Stomach (tissue), 19 donors: ENCODE measurements around the gene PRUNE1. TPM values are rescaled to one million over a fixed set of nuclear protein-coding genes. Genes with fewer than 3 reads are reported as not detected.

Experiments used
- DNase-seq, 2 donors: peaks; one replicate each; pipeline versions ENCODE4 v3.0.0 to v3.0.0-alpha.2; 2013 to 2019
- H3K27ac ChIP-seq, 5 donors: fragments of 200-600 bp in 4 of 5; sonication (generic) in 4 of 5; one replicate each; pipeline ENCODE4 v1.5.1; 2013 to 2019; ENCODE audit warnings: mild to moderate bottlenecking in 1 of 5, moderate library complexity in 1 of 5
- H3K27me3 ChIP-seq, 3 donors: fragments of 200-600 bp; sonication (generic); one replicate each; pipeline ENCODE4 v1.5.1; 2017 to 2019; ENCODE audit warnings: mixed run types in 1 of 3
- H3K36me3 ChIP-seq, 4 donors: fragments of 200-600 bp; sonication (generic); 1 replicate in 3 of 4; 2 replicates in 1 of 4; pipeline ENCODE4 v1.5.1; 2016 to 2019
- H3K4me1 ChIP-seq, 4 donors: fragments of 200-600 bp; sonication (generic); one replicate each; pipeline ENCODE4 v1.5.1; 2016 to 2019
- H3K4me3 ChIP-seq, 4 donors: fragments of 200-600 bp; sonication (generic) in 3 of 4; one replicate each; pipeline ENCODE4 v1.5.1; 2016 to 2019; ENCODE audit warnings: mild to moderate bottlenecking in 1 of 4
- H3K9me3 ChIP-seq, 4 donors: fragments of 200-600 bp; sonication (generic); one replicate each; pipeline ENCODE4 v1.5.1; 2016 to 2019
- EP300 ChIP-seq: sonication (generic); formaldehyde crosslinking; IDR thresholded peaks from one replicate; pipeline ENCODE4 v1.6.1; 2017; ENCODE audit warnings: antibody characterized with exemption
- POLR2A ChIP-seq, 4 donors: fragments of 450-650 bp; IDR thresholded peaks; one replicate each; pipeline ENCODE4 v1.6.1; 2016; ENCODE audit warnings: antibody characterized with exemption in 4 of 4, control low read depth in 2 of 4, mild to moderate bottlenecking in 1 of 4, moderate library complexity in 1 of 4
- POLR2AphosphoS5 ChIP-seq, 3 donors: sonication (generic); formaldehyde crosslinking; IDR thresholded peaks; one replicate each; pipeline ENCODE4 v1.6.1; 2016; ENCODE audit warnings: antibody characterized with exemption in 3 of 3
- WGBS, 5 donors: extraction: QIAGEN DNeasy Blood & Tissue Kit in 3 of 5; methylation state at CpG; one replicate each; pipeline versions ENCODE4 v1.1.5 to v1.1.7; 2013 to 2018; 5-methylcytosine and 5-hydroxymethylcytosine counted together
- intact Hi-C: fragments of 100-400 bp; cut with DNase I; formaldehyde crosslinking; loops from one replicate; pipeline ENCODE4 v1.15.1; 2023; ENCODE audit warnings: low total_unique reads
- long read RNA-seq, 10 donors: transcript quantifications; one replicate each; lab custom pipeline, GENCODE V29; 2026
- polyA plus RNA-seq, 3 donors: library from polyadenylated mRNA; stranded (reverse); fragments of 200-250 nt; gene quantifications; one replicate each; pipeline ENCODE4 v1.2.3, GENCODE V29; 2013
- total RNA-seq, 5 donors: library from RNA; depleted of rRNA; stranded (reverse); fragments of >200 nt; gene quantifications; one replicate each; pipeline versions ENCODE4 v1.1.0 to v1.2.3, GENCODE V29; 2014 to 2016
- TF ChIP-seq, protein P1 (sequence below), 7 experiments: fragments of 450-650 bp in 4 of 7; fragments of 200-600 bp in 3 of 7; sonication (generic) in 3 of 7; IDR thresholded peaks; one replicate each; pipeline ENCODE4 v1.5.1; 2016 to 2019; ENCODE audit warnings: antibody characterized with exemption in 7 of 7, control low read depth in 2 of 7, mild to moderate bottlenecking in 1 of 7
- donor health status: healthy with polysubstance abuse.
- donor health status: Bipolar disorder and iron deficiency.
- donor health status: healthy.

Gene PRUNE1, protein sequence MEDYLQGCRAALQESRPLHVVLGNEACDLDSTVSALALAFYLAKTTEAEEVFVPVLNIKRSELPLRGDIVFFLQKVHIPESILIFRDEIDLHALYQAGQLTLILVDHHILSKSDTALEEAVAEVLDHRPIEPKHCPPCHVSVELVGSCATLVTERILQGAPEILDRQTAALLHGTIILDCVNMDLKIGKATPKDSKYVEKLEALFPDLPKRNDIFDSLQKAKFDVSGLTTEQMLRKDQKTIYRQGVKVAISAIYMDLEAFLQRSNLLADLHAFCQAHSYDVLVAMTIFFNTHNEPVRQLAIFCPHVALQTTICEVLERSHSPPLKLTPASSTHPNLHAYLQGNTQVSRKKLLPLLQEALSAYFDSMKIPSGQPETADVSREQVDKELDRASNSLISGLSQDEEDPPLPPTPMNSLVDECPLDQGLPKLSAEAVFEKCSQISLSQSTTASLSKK
- total RNA-seq (100 to 1,000 TPM in 1 of 5 donors, 10 to 100 TPM in 3, 1 to 10 TPM in 1; 2.9 to 118 (median 21.2) TPM), polyA plus RNA-seq (10 to 100 TPM; 10.8 to 12.7 (median 11.7) TPM)
- long read RNA-seq, donor 1, partial matches to known transcripts: 0 of 2 reads
- long read RNA-seq, donor 1, other reads (novel, unspliced or antisense): 0 of 2 reads
- long read RNA-seq, donor 2, transcript PRUNE1-201 (8 exons, 2,997 nt): major isoform, 6 of 9 reads
- long read RNA-seq, donor 2, partial matches to known transcripts: 0 of 9 reads
- long read RNA-seq, donor 2, other reads (novel, unspliced or antisense): 0 of 9 reads
- long read RNA-seq, donor 3, partial matches to known transcripts: 0 of 1 reads
- long read RNA-seq, donor 3, other reads (novel, unspliced or antisense): 0 of 1 reads
- long read RNA-seq, donor 4: 0 reads
- long read RNA-seq, donor 5, partial matches to known transcripts: 0 of 5 reads
- long read RNA-seq, donor 5, other reads (novel, unspliced or antisense): 0 of 5 reads
- long read RNA-seq, donor 6: 0 reads
- long read RNA-seq, donor 7, partial matches to known transcripts: 0 of 2 reads
- long read RNA-seq, donor 7, other reads (novel, unspliced or antisense): 0 of 2 reads
- long read RNA-seq, donor 8, partial matches to known transcripts: 0 of 1 reads
- long read RNA-seq, donor 8, other reads (novel, unspliced or antisense): 0 of 1 reads
- long read RNA-seq, donor 9, partial matches to known transcripts: 0 of 1 reads
- long read RNA-seq, donor 9, other reads (novel, unspliced or antisense): 0 of 1 reads
- long read RNA-seq, donor 10, partial matches to known transcripts: 0 of 3 reads
- long read RNA-seq, donor 10, other reads (novel, unspliced or antisense): 0 of 3 reads

- intact Hi-C loops: no loop called here
- Histone ChIP-seq H3K36me3 (no peaks in the 10 kb centered on the region), H3K4me3 (peak within 1 kb of the TSS; percentile 58 to 73 (median 69)), H3K27ac (peak within 1 kb of the TSS; percentile 89 to 92 (median 89)), H3K4me1 (peaks cover 43 to 87% (median 74%) of the 10 kb centered on the region in 4 donors), H3K9me3 (no peaks in the 10 kb centered on the region), H3K27me3 (no peaks in the 10 kb centered on the region)
- 0 to 1% (median 0%) methylated on average over 39 to 69 of the region's 69 CpGs for WGBS, 5 donors
- DNase-seq: peak; percentile 97 to 99
- TF ChIP-seq, protein P1, sequence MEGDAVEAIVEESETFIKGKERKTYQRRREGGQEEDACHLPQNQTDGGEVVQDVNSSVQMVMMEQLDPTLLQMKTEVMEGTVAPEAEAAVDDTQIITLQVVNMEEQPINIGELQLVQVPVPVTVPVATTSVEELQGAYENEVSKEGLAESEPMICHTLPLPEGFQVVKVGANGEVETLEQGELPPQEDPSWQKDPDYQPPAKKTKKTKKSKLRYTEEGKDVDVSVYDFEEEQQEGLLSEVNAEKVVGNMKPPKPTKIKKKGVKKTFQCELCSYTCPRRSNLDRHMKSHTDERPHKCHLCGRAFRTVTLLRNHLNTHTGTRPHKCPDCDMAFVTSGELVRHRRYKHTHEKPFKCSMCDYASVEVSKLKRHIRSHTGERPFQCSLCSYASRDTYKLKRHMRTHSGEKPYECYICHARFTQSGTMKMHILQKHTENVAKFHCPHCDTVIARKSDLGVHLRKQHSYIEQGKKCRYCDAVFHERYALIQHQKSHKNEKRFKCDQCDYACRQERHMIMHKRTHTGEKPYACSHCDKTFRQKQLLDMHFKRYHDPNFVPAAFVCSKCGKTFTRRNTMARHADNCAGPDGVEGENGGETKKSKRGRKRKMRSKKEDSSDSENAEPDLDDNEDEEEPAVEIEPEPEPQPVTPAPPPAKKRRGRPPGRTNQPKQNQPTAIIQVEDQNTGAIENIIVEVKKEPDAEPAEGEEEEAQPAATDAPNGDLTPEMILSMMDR (IDR thresholded peaks at IDR 0.05): peak in 1 of 7 experiments; percentile 37
- TF ChIP-seq POLR2AphosphoS5 (IDR thresholded peaks at IDR 0.05): peak; percentile 19 to 80 (median 44)
- no peak for TF ChIP-seq EP300
Observed at GRCh38 chr1:151008244-151009205, at the start of gene PRUNE1. Gene PRUNE1, plus strand, starts transcription at chr1:151008449. Its CDS starts 184 bp downstream, at chr1:151008633.

DNA sequence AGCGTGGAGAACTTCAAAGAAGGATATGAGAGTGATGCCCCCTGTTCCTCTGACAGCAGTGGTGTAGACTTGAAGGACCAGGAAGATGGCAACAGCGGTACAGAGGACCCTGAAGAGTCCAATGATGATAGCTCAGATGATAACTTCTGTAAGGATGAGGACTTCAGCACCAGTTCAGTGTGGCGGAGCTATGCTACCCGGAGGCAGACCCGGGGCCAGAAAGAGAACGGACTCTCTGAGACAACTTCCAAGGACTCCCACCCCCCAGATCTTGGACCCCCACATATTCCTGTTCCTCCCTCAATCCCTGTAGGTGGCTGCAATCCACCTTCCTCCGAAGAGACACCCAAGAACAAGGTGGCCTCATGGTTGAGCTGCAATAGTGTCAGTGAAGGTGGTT, 47.6 kb upstream of the PRUNE1 start:
- intact Hi-C loops: no loop called here
- WGBS, 5 donors: 95 to 99% (median 96%) methylated on average over 7 of the region's 7 CpGs
- Histone ChIP-seq H3K4me3 (no peak overlapping the region), H3K36me3 (peaks cover 62 to 100% (median 99%) of the 10 kb centered on the region in 4 donors), H3K27me3 (no peaks in the 10 kb centered on the region), H3K9me3 (no peaks in the 10 kb centered on the region), H3K4me1 (peaks cover 0 to 7% (median 0%) of the 10 kb centered on the region in 4 donors), H3K27ac (no peak overlapping the region)
- no peak for DNase-seq
- TF ChIP-seq POLR2AphosphoS5 (IDR thresholded peaks at IDR 0.05): no peak

DNA sequence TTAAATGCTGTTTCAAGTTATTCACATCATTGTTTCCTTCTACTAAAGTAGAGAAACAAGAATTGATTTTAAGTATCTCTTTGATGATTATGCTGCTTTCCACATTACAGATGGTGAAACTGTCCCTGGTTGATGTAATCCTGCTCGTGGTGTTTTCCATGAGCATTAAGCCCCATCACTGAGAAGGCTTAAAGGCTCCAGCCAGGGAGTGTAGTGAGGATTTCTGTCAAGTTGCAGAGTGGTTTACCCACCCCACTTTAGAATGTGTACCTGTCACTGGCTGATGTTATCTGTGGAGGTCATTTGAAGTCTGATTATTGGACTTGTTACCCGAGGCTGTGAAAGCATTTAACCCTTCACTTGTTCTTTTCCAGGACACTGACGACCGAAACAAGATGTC, 46.5 kb upstream of the PRUNE1 start:
- Histone ChIP-seq H3K4me1 (peaks cover 0 to 7% (median 0%) of the 10 kb centered on the region in 4 donors), H3K27ac (no peak overlapping the region), H3K27me3 (no peaks in the 10 kb centered on the region), H3K9me3 (no peaks in the 10 kb centered on the region), H3K36me3 (peaks cover 73 to 100% (median 99%) of the 10 kb centered on the region in 4 donors), H3K4me3 (no peak overlapping the region)
- TF ChIP-seq POLR2AphosphoS5 (IDR thresholded peaks at IDR 0.05) (no peak), POLR2A (IDR thresholded peaks at IDR 0.05) (no peak), EP300 (no peak)
- TF ChIP-seq, protein P1 (IDR thresholded peaks at IDR 0.05): no peak
- intact Hi-C loops: no loop called here
- 50 to 61% (median 55%) methylated on average over 4 of the region's 4 CpGs for WGBS, 5 donors
- DNase-seq: no peak
